ENCODE measurements around the gene SCARB1. TPM values are rescaled to one million over a fixed set of nuclear protein-coding genes. Genes with fewer than 3 reads are reported as not detected.

Gene SCARB1
- polyA plus RNA-seq, 1 experiment = 10.3 TPM

GRCh38 chr12:124745465-124745890 is 118.2 kb downstream of the SCARB1 start:
- DNase-seq (ENCODE audit: low read depth, low spot score) = no peak
- H3K27ac ChIP-seq (ENCODE audit: low read depth, low read length) = no peak overlapping the region
- H3K27me3 ChIP-seq (ENCODE audit: control insufficient read depth, insufficient read depth, low read length) = peaks cover 3% of the 10 kb centered on the region
- ChIA-PET CTCF (interaction anchor here (1.4 kb wide), 1 partner anchor 20 kb away, joined by 4 read pairs; no protein-coding TSS in a partner anchor), POLR2A (interaction anchor here (0.9 kb wide), 1 partner anchor 25 kb away, joined by 3 read pairs; no protein-coding TSS in a partner anchor)
- no peak overlapping the region for H3K4me3 ChIP-seq (ENCODE audit: low read depth, low read length)
- no peak for TF ChIP-seq CTCF (IDR thresholded peaks at IDR 0.05; ENCODE audit: low read depth, low read length)
- H3K9me3 ChIP-seq (ENCODE audit: control insufficient read depth, insufficient read depth, low read length) = peaks cover 10% of the 10 kb centered on the region; the same call in 1 of the 2 replicates

- CTCF ChIA-PET = interaction anchor here (1.4 kb wide), 1 partner anchor 21 kb away, joined by 4 read pairs; no protein-coding TSS in a partner anchor
- no peak overlapping the region for H3K4me3 ChIP-seq (ENCODE audit: low read depth, low read length)
- peaks cover 12% of the 10 kb centered on the region for H3K9me3 ChIP-seq (ENCODE audit: control insufficient read depth, insufficient read depth, low read length)
- POLR2A ChIA-PET = no interaction called here
- no peak for TF ChIP-seq CTCF (IDR thresholded peaks at IDR 0.05; ENCODE audit: low read depth, low read length)
- H3K27ac ChIP-seq (ENCODE audit: low read depth, low read length) = no peak overlapping the region
- H3K27me3 ChIP-seq (ENCODE audit: control insufficient read depth, insufficient read depth, low read length) = peaks cover 3% of the 10 kb centered on the region
- no peak for DNase-seq (ENCODE audit: low read depth, low spot score)
These were observed 118.8 kb downstream of the SCARB1 start for GRCh38 chr12:124744659-124745464.

GRCh38 chr12:124744273-124744640 is 119.4 kb downstream of the SCARB1 start:
- peaks cover 3% of the 10 kb centered on the region for H3K27me3 ChIP-seq (ENCODE audit: control insufficient read depth, insufficient read depth, low read length)
- no peak for TF ChIP-seq CTCF (IDR thresholded peaks at IDR 0.05; ENCODE audit: low read depth, low read length)
- DNase-seq (ENCODE audit: low read depth, low spot score) = no peak
- ChIA-PET CTCF (no interaction called here), POLR2A (no interaction called here)
- H3K9me3 ChIP-seq (ENCODE audit: control insufficient read depth, insufficient read depth, low read length) = peaks cover 18% of the 10 kb centered on the region
- H3K4me3 ChIP-seq (ENCODE audit: low read depth, low read length) = no peak overlapping the region
- H3K27ac ChIP-seq (ENCODE audit: low read depth, low read length) = peak overlapping the region; percentile 11

GRCh38 chr12:124743479-124744272 is 120.0 kb downstream of the SCARB1 start:
- Histone ChIP-seq H3K27ac (ENCODE audit: low read depth, low read length) (peak overlapping the region; percentile 11), H3K9me3 (ENCODE audit: control insufficient read depth, insufficient read depth, low read length) (peaks cover 21% of the 10 kb centered on the region), H3K4me3 (ENCODE audit: low read depth, low read length) (no peak overlapping the region), H3K27me3 (ENCODE audit: control insufficient read depth, insufficient read depth, low read length) (peaks cover 1% of the 10 kb centered on the region)
- ChIA-PET POLR2A (no interaction called here), CTCF (no interaction called here)
- no peak for TF ChIP-seq CTCF (IDR thresholded peaks at IDR 0.05; ENCODE audit: low read depth, low read length)
- no peak for DNase-seq (ENCODE audit: low read depth, low spot score)

Measured in AG04450 (cell line).